Liver (tissue), 3 donors: ENCODE results near the gene BTF3L4.

Source experiments
- ATF3 ChIP-seq: IDR thresholded peaks from 2 replicates; pipeline ENCODE4 v1.6.1; 2016; ENCODE audit warnings: antibody characterized with exemption
- CTCF ChIP-seq: fragments of 150-350 bp; IDR thresholded peaks from 2 replicates; pipeline ENCODE4 v1.5.1; 2017; ENCODE audit warnings: improper control_type of control experiment, low read depth, low read length; ENCODE audit not compliant: missing input control
- GABPA ChIP-seq, 2 donors: IDR thresholded peaks in 1 of 2; conservative IDR thresholded peaks in 1 of 2; 2 replicates each; pipeline ENCODE4 v1.6.1; 2016; ENCODE audit warnings: antibody characterized with exemption in 2 of 2, mild to moderate bottlenecking in 1 of 2, moderate library complexity in 1 of 2
- HNF4A ChIP-seq, 2 donors: conservative IDR thresholded peaks; 2 replicates each; pipeline ENCODE4 v1.6.1; 2016; ENCODE audit warnings: antibody characterized with exemption in 2 of 2, mild to moderate bottlenecking in 2 of 2
- JUND ChIP-seq, 2 donors: IDR thresholded peaks; 2 replicates each; pipeline ENCODE4 v1.6.1; 2016; ENCODE audit warnings: antibody characterized with exemption in 2 of 2
- MAX ChIP-seq: IDR thresholded peaks from 2 replicates; pipeline ENCODE4 v1.6.1; 2016; ENCODE audit warnings: antibody characterized with exemption
- NR2F2 ChIP-seq: IDR thresholded peaks from 2 replicates; pipeline ENCODE4 v1.6.1; 2016; ENCODE audit warnings: antibody characterized with exemption
- RAD21 ChIP-seq, 2 donors: IDR thresholded peaks; 2 replicates each; pipeline ENCODE4 v1.6.1; 2016; ENCODE audit warnings: antibody characterized with exemption in 2 of 2, mild to moderate bottlenecking in 2 of 2
- REST ChIP-seq: IDR thresholded peaks from 2 replicates; pipeline ENCODE4 v1.6.1; 2016; ENCODE audit warnings: antibody characterized with exemption, mild to moderate bottlenecking
- RXRA ChIP-seq, 2 donors: IDR thresholded peaks; 2 replicates each; pipeline ENCODE4 v1.6.1; 2017 to 2018; ENCODE audit warnings: antibody characterized with exemption in 2 of 2, mild to moderate bottlenecking in 1 of 2
- SP1 ChIP-seq: IDR thresholded peaks from 2 replicates; pipeline ENCODE4 v1.6.1; 2018; ENCODE audit warnings: antibody characterized with exemption, mild to moderate bottlenecking
- TAF1 ChIP-seq: conservative IDR thresholded peaks from 2 replicates; pipeline ENCODE4 v1.6.1; 2016; ENCODE audit warnings: antibody characterized with exemption, mild to moderate bottlenecking
- YY1 ChIP-seq: IDR thresholded peaks from 2 replicates; pipeline ENCODE4 v1.6.1; 2016; ENCODE audit warnings: antibody characterized with exemption, mild to moderate bottlenecking
- ZBTB33 ChIP-seq: IDR thresholded peaks from 2 replicates; pipeline ENCODE4 v1.6.1; 2016; ENCODE audit warnings: antibody characterized with exemption
- donor health status: healthy.
- donor health status: healthy.

- peak; percentile 23 for TF ChIP-seq REST
- TF ChIP-seq CTCF, result no peak
- TF ChIP-seq SP1, result peak; percentile 24
- no peak for TF ChIP-seq ATF3
- peak in 1 of 2 donors; percentile 61 for TF ChIP-seq GABPA (IDR thresholded peaks at IDR 0.05 in 1 of 2, conservative IDR thresholded peaks at IDR 0.05 in 1 of 2)
- TF ChIP-seq YY1, result peak; percentile 96
- TF ChIP-seq RAD21 (IDR thresholded peaks at IDR 0.05), result no peak
- TF ChIP-seq RXRA (IDR thresholded peaks at IDR 0.05), result no peak
- no peak for TF ChIP-seq MAX
- no peak for TF ChIP-seq ZBTB33
- TF ChIP-seq JUND (IDR thresholded peaks at IDR 0.05), result peak in 1 of 2 donors; percentile 19
- peak; percentile 81 for TF ChIP-seq TAF1
- peak in 1 of 2 donors; percentile 30 for TF ChIP-seq HNF4A (conservative IDR thresholded peaks at IDR 0.05)
- TF ChIP-seq NR2F2, result no peak
These were observed at the start of gene BTF3L4 for GRCh38 chr1:52056163-52056936.
